MM.1S (cell line): ENCODE measurements around the gene HS3ST1.
A peak's percentile ranks its signal among the peaks of the same experiment; 100 is the strongest.

Source experiments
- DNase-seq: peaks from one replicate; pipeline ENCODE4 v3.0.0-alpha.2; 2015
- H2AFZ ChIP-seq: fragments of 300-600 bp; sonication (generic); 2 replicates; pipeline ENCODE4 v1.6.0; 2016; ENCODE audit warnings: antibody characterized with exemption, low read length
- H3F3A ChIP-seq: fragments of 300-600 bp; sonication (generic); 2 replicates; pipeline ENCODE4 v1.6.1; 2016; ENCODE audit warnings: mild to moderate bottlenecking, antibody characterized with exemption, low read length, moderate library complexity, mixed read lengths; ENCODE audit not compliant: insufficient read depth
- H3K27ac ChIP-seq: fragments of 300-600 bp; sonication (generic); 2 replicates; pipeline ENCODE4 v1.5.1; 2016; ENCODE audit warnings: mild to moderate bottlenecking, low read length
- H3K27me3 ChIP-seq: fragments of 300-600 bp; sonication (generic); replicated peaks from 2 replicates; pipeline ENCODE4 v1.6.0; 2016; ENCODE audit warnings: low read length; ENCODE audit not compliant: insufficient read depth
- H3K36me3 ChIP-seq: fragments of 300-600 bp; sonication (generic); replicated peaks from 2 replicates; pipeline ENCODE4 v1.6.1; 2016; ENCODE audit warnings: mild to moderate bottlenecking, low read length, mixed read lengths; ENCODE audit not compliant: insufficient read depth
- H3K4me1 ChIP-seq: fragments of 300-600 bp; sonication (generic); 2 replicates; pipeline ENCODE4 v1.6.1; 2016; ENCODE audit warnings: low read length, mixed read lengths
- H3K4me2 ChIP-seq: fragments of 300-600 bp; sonication (generic); 2 replicates; pipeline ENCODE4 v1.6.0; 2016; ENCODE audit warnings: low read depth, low read length
- H3K4me3 ChIP-seq: fragments of 300-600 bp; sonication (generic); 2 replicates; pipeline ENCODE4 v1.5.1; 2016; ENCODE audit warnings: low read length, mixed read lengths
- H3K79me2 ChIP-seq: fragments of 300-600 bp; sonication (generic); 2 replicates; pipeline ENCODE4 v1.6.1; 2016; ENCODE audit warnings: mixed run types, low read length, mixed read lengths
- H3K9ac ChIP-seq: fragments of 300-600 bp; sonication (generic); 2 replicates; pipeline ENCODE4 v1.6.1; 2016; ENCODE audit warnings: low read length, mixed read lengths
- H3K9me2 ChIP-seq: fragments of 300-600 bp; sonication (generic); replicated peaks from 2 replicates; pipeline ENCODE4 v1.6.1; 2016; ENCODE audit warnings: mild to moderate bottlenecking, low read length, mixed read lengths; ENCODE audit not compliant: insufficient read depth
- H3K9me3 ChIP-seq: fragments of 300-600 bp; sonication (generic); replicated peaks from 2 replicates; pipeline ENCODE4 v1.6.1; 2016; ENCODE audit warnings: mild to moderate bottlenecking, low read length, mixed read lengths; ENCODE audit not compliant: insufficient read depth
- H4K20me1 ChIP-seq: fragments of 300-600 bp; sonication (generic); 2 replicates; pipeline ENCODE4 v1.6.1; 2016; ENCODE audit warnings: mild to moderate bottlenecking, low read length, moderate library complexity, mixed read lengths; ENCODE audit not compliant: insufficient read depth
- EZH2 ChIP-seq: fragments of 300-600 bp; sonication (generic); optimal IDR thresholded peaks from 2 replicates; pipeline ENCODE3; 2017; ENCODE audit warnings: low read depth, mild to moderate bottlenecking, antibody characterized with exemption, low read length, mixed read lengths
- EZH2phosphoT487 ChIP-seq: fragments of 300-600 bp; sonication (generic); IDR thresholded peaks from 2 replicates; pipeline ENCODE4 v1.6.1; 2018; ENCODE audit warnings: antibody characterized with exemption, low read length
- TF ChIP-seq, protein P1 (sequence below): fragments of 300-600 bp; sonication (generic); IDR thresholded peaks from 2 replicates; pipeline ENCODE4 v1.5.1; 2016; ENCODE audit warnings: antibody characterized with exemption, low read length, mixed read lengths

HS3ST1 gene

DNA sequence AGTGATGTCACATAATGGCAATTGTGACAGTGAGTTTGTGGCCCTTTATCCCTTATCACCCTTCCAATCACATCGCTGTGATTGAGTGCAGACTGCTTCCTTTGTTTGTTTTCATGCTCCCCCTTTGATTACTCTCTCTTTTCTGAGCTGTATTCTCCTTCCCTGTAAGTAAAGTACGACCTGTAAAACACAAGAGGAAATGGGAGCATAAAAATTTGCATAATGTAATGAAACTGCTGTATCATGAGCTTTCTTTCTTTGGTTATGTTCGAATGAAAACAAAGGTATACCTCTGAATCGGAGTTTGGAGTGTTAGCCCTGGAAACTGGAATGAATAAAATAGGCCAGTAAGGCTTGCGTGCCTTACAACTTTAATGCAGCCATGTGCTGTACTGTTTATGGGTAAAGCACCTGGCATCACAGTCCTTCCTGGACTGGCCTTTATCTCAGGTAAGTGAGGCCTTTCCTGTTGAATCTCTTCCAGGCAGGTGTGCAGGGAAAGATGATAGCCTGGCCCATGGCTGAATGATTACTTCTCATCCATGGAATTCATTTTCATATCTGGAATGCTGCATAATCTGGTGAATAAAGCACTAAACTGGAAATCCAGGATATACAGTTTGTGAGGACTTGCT lies 26.6 kb upstream of the HS3ST1 start:
- no peak for DNase-seq
- Histone ChIP-seq H4K20me1 (no peaks in the 10 kb centered on the region), H3F3A (no peaks in the 10 kb centered on the region), H3K27me3 (no peaks in the 10 kb centered on the region), H3K79me2 (no peaks in the 10 kb centered on the region), H3K9me3 (no peaks in the 10 kb centered on the region), H3K36me3 (no peaks in the 10 kb centered on the region), H3K4me1 (peaks cover 10% of the 10 kb centered on the region), H2AFZ (peak overlapping the region; percentile 64), H3K4me2 (peak overlapping the region; percentile 66), H3K9ac (peak overlapping the region; percentile 24; the same call in 1 of the 2 replicates), H3K27ac (peak overlapping the region; percentile 47), H3K4me3 (peak overlapping the region; percentile 37; the same call in 1 of the 2 replicates), H3K9me2 (no peaks in the 10 kb centered on the region)
- TF ChIP-seq, protein P1, sequence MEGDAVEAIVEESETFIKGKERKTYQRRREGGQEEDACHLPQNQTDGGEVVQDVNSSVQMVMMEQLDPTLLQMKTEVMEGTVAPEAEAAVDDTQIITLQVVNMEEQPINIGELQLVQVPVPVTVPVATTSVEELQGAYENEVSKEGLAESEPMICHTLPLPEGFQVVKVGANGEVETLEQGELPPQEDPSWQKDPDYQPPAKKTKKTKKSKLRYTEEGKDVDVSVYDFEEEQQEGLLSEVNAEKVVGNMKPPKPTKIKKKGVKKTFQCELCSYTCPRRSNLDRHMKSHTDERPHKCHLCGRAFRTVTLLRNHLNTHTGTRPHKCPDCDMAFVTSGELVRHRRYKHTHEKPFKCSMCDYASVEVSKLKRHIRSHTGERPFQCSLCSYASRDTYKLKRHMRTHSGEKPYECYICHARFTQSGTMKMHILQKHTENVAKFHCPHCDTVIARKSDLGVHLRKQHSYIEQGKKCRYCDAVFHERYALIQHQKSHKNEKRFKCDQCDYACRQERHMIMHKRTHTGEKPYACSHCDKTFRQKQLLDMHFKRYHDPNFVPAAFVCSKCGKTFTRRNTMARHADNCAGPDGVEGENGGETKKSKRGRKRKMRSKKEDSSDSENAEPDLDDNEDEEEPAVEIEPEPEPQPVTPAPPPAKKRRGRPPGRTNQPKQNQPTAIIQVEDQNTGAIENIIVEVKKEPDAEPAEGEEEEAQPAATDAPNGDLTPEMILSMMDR = no peak
- TF ChIP-seq EZH2 (no peak), EZH2phosphoT487 (no peak)

DNA sequence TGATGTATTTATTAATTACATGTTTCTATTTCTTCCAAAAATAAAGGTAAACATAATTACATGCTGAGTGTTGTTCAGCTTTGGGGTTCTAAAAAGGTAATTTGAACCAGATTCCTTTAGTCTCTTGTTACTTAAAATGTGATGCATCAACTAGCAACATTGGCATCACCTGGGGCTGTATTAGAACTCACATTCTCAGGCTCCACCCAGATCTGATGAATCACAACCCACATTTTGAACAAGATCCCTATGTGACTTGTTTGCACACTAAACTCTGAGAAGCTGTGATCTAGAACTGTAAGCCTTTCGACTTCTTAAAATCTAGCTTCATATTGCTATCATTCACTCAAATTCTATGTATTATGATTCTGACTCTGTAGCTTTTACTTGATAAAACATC lies 23.0 kb upstream of the HS3ST1 start:
- no peaks in the 10 kb centered on the region for H3F3A ChIP-seq
- DNase-seq = no peak
- no peaks in the 10 kb centered on the region for H3K27me3 ChIP-seq
- H3K4me3 ChIP-seq = no peak overlapping the region
- no peak overlapping the region for H3K9ac ChIP-seq
- H4K20me1 ChIP-seq = no peaks in the 10 kb centered on the region
- H3K9me2 ChIP-seq = no peaks in the 10 kb centered on the region
- H3K27ac ChIP-seq = no peak overlapping the region
- no peak for TF ChIP-seq EZH2
- TF ChIP-seq, protein P1 = no peak
- TF ChIP-seq EZH2phosphoT487 = no peak
- no peaks in the 10 kb centered on the region for H3K9me3 ChIP-seq
- H3K36me3 ChIP-seq = no peaks in the 10 kb centered on the region
- peaks cover 11% of the 10 kb centered on the region for H3K4me1 ChIP-seq
- H2AFZ ChIP-seq = no peak overlapping the region
- H3K4me2 ChIP-seq = no peak overlapping the region
- H3K79me2 ChIP-seq = no peaks in the 10 kb centered on the region

DNA sequence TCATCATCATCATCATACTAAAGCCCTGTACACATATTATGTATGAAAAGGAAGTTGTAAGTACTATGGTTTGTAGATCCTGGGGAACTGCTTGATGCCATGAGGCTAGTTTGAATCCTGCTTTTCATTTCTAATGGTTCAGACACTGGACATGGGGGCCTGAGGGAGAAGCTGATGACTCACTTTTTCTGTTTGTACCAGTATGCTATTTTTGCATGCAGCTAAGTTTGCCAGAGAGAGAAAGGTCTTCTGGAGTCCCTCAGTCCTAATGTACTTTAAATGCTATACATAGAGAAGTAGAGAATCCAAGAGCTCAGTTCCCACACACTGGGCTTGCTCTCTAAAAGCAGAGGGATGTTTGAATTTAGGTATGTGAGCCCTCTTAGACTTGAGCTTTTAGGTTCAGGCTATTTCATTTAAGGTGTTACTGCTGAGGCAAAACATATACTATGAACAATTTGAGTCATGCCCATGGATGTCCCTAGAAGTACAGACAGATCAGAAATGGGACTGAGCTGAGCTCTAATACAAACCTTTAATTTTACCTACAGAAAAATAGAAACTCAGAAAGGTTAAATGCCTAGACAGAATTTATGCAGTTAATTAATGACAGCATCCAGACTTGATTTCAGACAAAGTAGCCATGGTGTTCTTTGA lies 17.6 kb upstream of the HS3ST1 start:
- Histone ChIP-seq H2AFZ (no peak overlapping the region), H3F3A (no peaks in the 10 kb centered on the region), H3K4me2 (no peak overlapping the region)

More for the DNA sequence above, 17.6 kb upstream of the HS3ST1 start:
- DNase-seq = no peak
- H3K27me3 ChIP-seq = no peaks in the 10 kb centered on the region
- H3K4me3 ChIP-seq = no peak overlapping the region
- no peaks in the 10 kb centered on the region for H3K79me2 ChIP-seq
- TF ChIP-seq EZH2 (no peak), EZH2phosphoT487 (no peak)
- TF ChIP-seq, protein P1 = no peak
- H3K4me1 ChIP-seq = peaks cover 10% of the 10 kb centered on the region; the same call in 1 of the 2 replicates
- no peaks in the 10 kb centered on the region for H4K20me1 ChIP-seq
- H3K36me3 ChIP-seq = no peaks in the 10 kb centered on the region
- H3K9me3 ChIP-seq = no peaks in the 10 kb centered on the region
- no peaks in the 10 kb centered on the region for H3K9me2 ChIP-seq
- no peak overlapping the region for H3K9ac ChIP-seq
- no peak overlapping the region for H3K27ac ChIP-seq
